Right renal pelvis (tissue), 4 donors: ENCODE data around the gene MAP7D3. TPM values are rescaled to one million over a fixed set of nuclear protein-coding genes. Genes with fewer than 3 reads are reported as not detected.
"Not testable (repeated sequence)": the region's sequence is repeated elsewhere in the genome, so short reads cannot be mapped to it uniquely, and the experiment has no call there.

ENCODE experiments used
- DNase-seq, 4 donors: peaks; one replicate each; pipeline ENCODE4 v3.0.0-alpha.2; 2013; ENCODE audit warnings: low read depth in 4 of 4, low spot score in 3 of 4, missing footprints in 1 of 4
- polyA plus RNA-seq, 4 donors: library from polyadenylated mRNA; unstranded; fragments of 120-200 nt; gene quantifications; one replicate each; pipeline ENCODE4 v1.2.1, GENCODE V29; 2013; ENCODE audit not compliant: insufficient read length in 4 of 4

MAP7D3 gene
- polyA plus RNA-seq, 4 donors: 14.8 to 17.2 (median 16.1) TPM

GRCh38 chrX:136250191-136251040 is 784 bp downstream of the MAP7D3 start:
- DNase-seq: peak in 2 of 4 donors; percentile 5 to 10

- DNase-seq: no peak
Observed at GRCh38 chrX:136246201-136246600, 5.0 kb downstream of the MAP7D3 start.

- not testable (repeated sequence) for DNase-seq
Observed at GRCh38 chrX:136237849-136238248, 13.4 kb downstream of the MAP7D3 start.

- no peak for DNase-seq
Observed at GRCh38 chrX:136237074-136237473, 14.1 kb downstream of the MAP7D3 start.

GRCh38 chrX:136228839-136229207 is 22.4 kb downstream of the MAP7D3 start:
- no peak for DNase-seq

GRCh38 chrX:136227948-136228838 is 23.0 kb downstream of the MAP7D3 start:
- DNase-seq: no peak

- no peak for DNase-seq
Observed at GRCh38 chrX:136227074-136227473, 24.1 kb downstream of the MAP7D3 start.

GRCh38 chrX:136221851-136222513 is 29.2 kb downstream of the MAP7D3 start:
- DNase-seq: no peak

- no peak for DNase-seq
Observed at GRCh38 chrX:136220951-136221350, 30.2 kb downstream of the MAP7D3 start.

GRCh38 chrX:136220540-136220939 is 30.7 kb downstream of the MAP7D3 start:
- DNase-seq: no peak

- DNase-seq: no peak
Observed at GRCh38 chrX:136219893-136220292, 31.3 kb downstream of the MAP7D3 start.

GRCh38 chrX:136215559-136215958 is 35.6 kb downstream of the MAP7D3 start:
- DNase-seq: no peak

GRCh38 chrX:136214551-136214950 is 36.6 kb downstream of the MAP7D3 start:
- DNase-seq: no peak

- no peak for DNase-seq
Observed at GRCh38 chrX:136212557-136213111, 38.6 kb downstream of the MAP7D3 start.

- no peak for DNase-seq
Observed at GRCh38 chrX:136211766-136212556, 39.2 kb downstream of the MAP7D3 start.

- DNase-seq: no peak
Observed at GRCh38 chrX:136210806-136211205, 40.4 kb downstream of the MAP7D3 start.

GRCh38 chrX:136210243-136210642 is 41.0 kb downstream of the MAP7D3 start:
- DNase-seq: no peak

GRCh38 chrX:136209751-136210150 is 41.4 kb downstream of the MAP7D3 start:
- no peak for DNase-seq

GRCh38 chrX:136209016-136209738 is 42.0 kb downstream of the MAP7D3 start:
- no peak for DNase-seq
